GM21360 (cell line): ENCODE measurements around the gene LRRC17.

Source experiments
- ATAC-seq: cut with Tn5 transposase; IDR thresholded peaks from one replicate; pipeline ENCODE4 v1.9.1; 2021; ENCODE audit warnings: mild to moderate bottlenecking, moderate library complexity; ENCODE audit not compliant: unreplicated experiment

LRRC17 gene

GRCh38 chr7:102983602-102984001, 70.8 kb downstream of the LRRC17 start:
- ATAC-seq, result no peak

- no peak for ATAC-seq
Measured at GRCh38 chr7:102985176-102985783, 72.5 kb downstream of the LRRC17 start.

GRCh38 chr7:102988088-102988487, 75.3 kb downstream of the LRRC17 start:
- ATAC-seq, result no peak

- no peak for ATAC-seq
Measured at GRCh38 chr7:102988631-102989560, 76.1 kb downstream of the LRRC17 start.

- ATAC-seq, result no peak
Measured at GRCh38 chr7:102990642-102991041, 77.8 kb downstream of the LRRC17 start.

GRCh38 chr7:102991077-102991539, 78.3 kb downstream of the LRRC17 start:
- ATAC-seq, result no peak

GRCh38 chr7:102991540-102992214, 78.9 kb downstream of the LRRC17 start:
- ATAC-seq, result no peak

- no peak for ATAC-seq
Measured at GRCh38 chr7:102992509-102992937, 79.7 kb downstream of the LRRC17 start.

GRCh38 chr7:102992938-102993717, 80.3 kb downstream of the LRRC17 start:
- ATAC-seq, result no peak

GRCh38 chr7:102993718-102994029, 80.9 kb downstream of the LRRC17 start:
- ATAC-seq, result no peak

GRCh38 chr7:102994567-102994966, 81.8 kb downstream of the LRRC17 start:
- no peak for ATAC-seq
